Prostate gland (tissue), 2 donors: Measurements from ENCODE around the gene SKAP1. TPM values are rescaled to one million over a fixed set of nuclear protein-coding genes. Genes with fewer than 3 reads are reported as not detected.
"Not testable (repeated sequence)": the region's sequence is repeated elsewhere in the genome, so short reads cannot be mapped to it uniquely, and the experiment has no call there.

Experiments
- DNase-seq: peaks from one replicate; pipeline ENCODE4 v3.0.0-alpha.2; 2019; ENCODE audit warnings: low spot score
- H3K27ac ChIP-seq, 2 donors: fragments of 200-600 bp; sonication (generic); 2 replicates each; pipeline ENCODE4 v1.5.1; 2017 to 2019
- H3K27me3 ChIP-seq: fragments of 200-600 bp; sonication (generic); replicated peaks from 2 replicates; pipeline ENCODE4 v1.5.1; 2019; ENCODE audit not compliant: insufficient read depth
- H3K36me3 ChIP-seq, 2 donors: fragments of 200-600 bp; sonication (generic); 1 replicate in 1 of 2; 2 replicates in 1 of 2; pipeline versions ENCODE4 v1.5.1 to v1.8.1; 2017 to 2019
- H3K4me1 ChIP-seq: fragments of 200-600 bp; sonication (generic); replicated peaks from 2 replicates; pipeline ENCODE4 v1.5.1; 2019
- H3K4me3 ChIP-seq, 2 donors: fragments of 200-600 bp; sonication (generic); 2 replicates each; pipeline ENCODE4 v1.5.1; 2017 to 2019
- H3K9me3 ChIP-seq: fragments of 200-600 bp; sonication (generic); 2 replicates; pipeline ENCODE4 v1.5.1; 2017
- CTCF ChIP-seq, 4 experiments: fragments of 200-600 bp in 2 of 4; fragments of 450-650 bp in 2 of 4; sonication (generic) in 2 of 4; IDR thresholded peaks; 1 replicate in 3 of 4; 2 replicates in 1 of 4; pipeline ENCODE4 v1.5.1; 2016 to 2019; ENCODE audit warnings: antibody characterized with exemption in 4 of 4, mild to moderate bottlenecking in 2 of 4, moderate library complexity in 2 of 4
- POLR2A ChIP-seq: fragments of 450-650 bp; IDR thresholded peaks from one replicate; pipeline ENCODE4 v1.6.1; 2016; ENCODE audit warnings: antibody characterized with exemption, mild to moderate bottlenecking
- POLR2AphosphoS5 ChIP-seq: sonication (generic); formaldehyde crosslinking; IDR thresholded peaks from one replicate; pipeline ENCODE4 v1.6.1; 2017; ENCODE audit warnings: antibody characterized with exemption
- WGBS: methylation state at CpG from one replicate; pipeline ENCODE4 v1.1.5; 2018; 5-methylcytosine and 5-hydroxymethylcytosine counted together
- intact Hi-C: fragments of 100-400 bp; cut with DNase I; formaldehyde crosslinking; loops from one replicate; pipeline ENCODE4 v1.14.2; 2022
- total RNA-seq, 2 donors: library from RNA; depleted of rRNA; stranded (reverse); fragments of >200 nt; gene quantifications; one replicate each; pipeline ENCODE4 v1.1.0, GENCODE V29; 2016

The SKAP1 gene
- total RNA-seq, 2 donors from 2014 or later = 1.1 to 1.4 TPM

GRCh38 chr17:48363161-48363560, 66.9 kb downstream of the SKAP1 start:
- Histone ChIP-seq H3K27me3 (peaks cover 2% of the 10 kb centered on the region), H3K9me3 (no peaks in the 10 kb centered on the region), H3K4me1 (no peaks in the 10 kb centered on the region), H3K36me3 (no peaks in the 10 kb centered on the region), H3K4me3 (no peak overlapping the region), H3K27ac (no peak overlapping the region)
- intact Hi-C loops = no loop called here
- TF ChIP-seq CTCF (IDR thresholded peaks at IDR 0.05) (no peak), POLR2AphosphoS5 (no peak), POLR2A (no peak)
- 33% methylated on average over 1 of the region's 1 CpG for WGBS
- DNase-seq = no peak

- DNase-seq, H3K4me3 ChIP-seq, H3K4me1 ChIP-seq, H3K27me3 ChIP-seq, intact Hi-C loops, H3K27ac ChIP-seq, H3K9me3 ChIP-seq, H3K36me3 ChIP-seq: not testable (repeated sequence)
- WGBS = 69% methylated on average over 11 of the region's 11 CpGs
Measured at GRCh38 chr17:48360861-48361633, 69.0 kb downstream of the SKAP1 start.

GRCh38 chr17:48357779-48358602, 72.0 kb downstream of the SKAP1 start:
- no peaks in the 10 kb centered on the region for H3K36me3 ChIP-seq
- no peaks in the 10 kb centered on the region for H3K4me1 ChIP-seq
- H3K9me3 ChIP-seq = no peaks in the 10 kb centered on the region
- H3K27ac ChIP-seq = no peak overlapping the region
- intact Hi-C loops = no loop called here
- no peak overlapping the region for H3K4me3 ChIP-seq
- no peak for DNase-seq
- peaks cover 2% of the 10 kb centered on the region for H3K27me3 ChIP-seq
- TF ChIP-seq CTCF (IDR thresholded peaks at IDR 0.05) (no peak), POLR2AphosphoS5 (no peak), POLR2A (no peak)
- 42% methylated on average over 1 of the region's 1 CpG for WGBS

- H3K36me3 ChIP-seq = no peaks in the 10 kb centered on the region
- no peak for DNase-seq
- TF ChIP-seq POLR2A = no peak
- TF ChIP-seq POLR2AphosphoS5 = no peak
- no peak for TF ChIP-seq CTCF (IDR thresholded peaks at IDR 0.05)
- H3K4me1 ChIP-seq = no peaks in the 10 kb centered on the region
- no peak overlapping the region for H3K27ac ChIP-seq
- H3K9me3 ChIP-seq = no peaks in the 10 kb centered on the region
- H3K4me3 ChIP-seq = no peak overlapping the region
- 78% methylated on average over 2 of the region's 2 CpGs for WGBS
- peaks cover 2% of the 10 kb centered on the region for H3K27me3 ChIP-seq
- intact Hi-C loops = no loop called here
Measured at GRCh38 chr17:48356866-48357265, 73.1 kb downstream of the SKAP1 start.

- no peaks in the 10 kb centered on the region for H3K36me3 ChIP-seq
- intact Hi-C loops = no loop called here
- H3K4me3 ChIP-seq = no peak overlapping the region
- TF ChIP-seq POLR2AphosphoS5 (no peak), CTCF (IDR thresholded peaks at IDR 0.05) (no peak), POLR2A (no peak)
- H3K27ac ChIP-seq = no peak overlapping the region
- H3K27me3 ChIP-seq = no peaks in the 10 kb centered on the region
- H3K9me3 ChIP-seq = no peaks in the 10 kb centered on the region
- H3K4me1 ChIP-seq = no peaks in the 10 kb centered on the region
- DNase-seq = no peak
Measured at GRCh38 chr17:48352630-48353029, 77.4 kb downstream of the SKAP1 start.
